ENCODE data around the gene RNF166. TPM values are rescaled to one million over a fixed set of nuclear protein-coding genes. Genes with fewer than 3 reads are reported as not detected.

Gene RNF166
- polyA plus RNA-seq, 2 donors, result 5.2 to 11.7 TPM

GRCh38 chr16:88748364-88748763 is 42.2 kb upstream of the RNF166 start:
- Histone ChIP-seq H3K27ac (ENCODE audit: low read depth in 2 of 2, low read length in 1 of 2) (no peak overlapping the region), H3K36me3 (ENCODE audit: control insufficient read depth in 2 of 2, insufficient read depth in 2 of 2, low read length in 1 of 2) (peaks cover 0 to 12% of the 10 kb centered on the region in 2 donors), H3K4me3 (ENCODE audit: low read depth in 1 of 2, low read length in 2 of 2) (no peak overlapping the region), H3K27me3 (ENCODE audit: control insufficient read depth in 1 of 2, insufficient read depth in 2 of 2, low read length in 2 of 2) (no peaks in the 10 kb centered on the region), H3K9me3 (ENCODE audit: control insufficient read depth in 2 of 2, insufficient read depth in 1 of 2, low read depth in 1 of 2, low read length in 1 of 2) (no peaks in the 10 kb centered on the region), H3K4me1 (ENCODE audit: control insufficient read depth in 2 of 2, insufficient read depth in 2 of 2, low read length in 1 of 2) (peaks cover 0 to 17% of the 10 kb centered on the region in 2 donors)
- WGBS, 2 donors, result 83 to 87% methylated on average over 12 of the region's 12 CpGs

- H3K27me3 ChIP-seq (ENCODE audit: control insufficient read depth in 1 of 2, insufficient read depth in 2 of 2, low read length in 2 of 2), result no peaks in the 10 kb centered on the region
- WGBS, 2 donors, result 81 to 89% methylated on average over 26 of the region's 26 CpGs
- peaks cover 0 to 12% of the 10 kb centered on the region in 2 donors for H3K36me3 ChIP-seq (ENCODE audit: control insufficient read depth in 2 of 2, insufficient read depth in 2 of 2, low read length in 1 of 2)
- H3K9me3 ChIP-seq (ENCODE audit: control insufficient read depth in 2 of 2, insufficient read depth in 1 of 2, low read depth in 1 of 2, low read length in 1 of 2), result no peaks in the 10 kb centered on the region
- H3K4me1 ChIP-seq (ENCODE audit: control insufficient read depth in 2 of 2, insufficient read depth in 2 of 2, low read length in 1 of 2), result peaks cover 0 to 23% of the 10 kb centered on the region in 2 donors
- H3K4me3 ChIP-seq (ENCODE audit: low read depth in 1 of 2, low read length in 2 of 2), result no peak overlapping the region
- no peak overlapping the region for H3K27ac ChIP-seq (ENCODE audit: low read depth in 2 of 2, low read length in 1 of 2)
Observed at GRCh38 chr16:88747588-88748301, 41.5 kb upstream of the RNF166 start.

GRCh38 chr16:88746506-88746905 is 40.3 kb upstream of the RNF166 start:
- Histone ChIP-seq H3K4me3 (ENCODE audit: low read depth in 1 of 2, low read length in 2 of 2) (no peak overlapping the region), H3K36me3 (ENCODE audit: control insufficient read depth in 2 of 2, insufficient read depth in 2 of 2, low read length in 1 of 2) (peaks cover 0 to 15% of the 10 kb centered on the region in 2 donors), H3K4me1 (ENCODE audit: control insufficient read depth in 2 of 2, insufficient read depth in 2 of 2, low read length in 1 of 2) (peaks cover 0 to 23% of the 10 kb centered on the region in 2 donors), H3K27ac (ENCODE audit: low read depth in 2 of 2, low read length in 1 of 2) (peak overlapping the region; percentile 33 to 68), H3K27me3 (ENCODE audit: control insufficient read depth in 1 of 2, insufficient read depth in 2 of 2, low read length in 2 of 2) (no peaks in the 10 kb centered on the region), H3K9me3 (ENCODE audit: control insufficient read depth in 2 of 2, insufficient read depth in 1 of 2, low read depth in 1 of 2, low read length in 1 of 2) (no peaks in the 10 kb centered on the region)
- 28 to 43% methylated on average over 17 of the region's 17 CpGs for whole genome bisulfite sequencing, 2 donors

- WGBS, 2 donors, result 69 to 75% methylated on average over 38 to 39 of the region's 39 CpGs
- no peaks in the 10 kb centered on the region for H3K9me3 ChIP-seq (ENCODE audit: control insufficient read depth in 2 of 2, insufficient read depth in 1 of 2, low read depth in 1 of 2, low read length in 1 of 2)
- peaks cover 0 to 24% of the 10 kb centered on the region in 2 donors for H3K4me1 ChIP-seq (ENCODE audit: control insufficient read depth in 2 of 2, insufficient read depth in 2 of 2, low read length in 1 of 2)
- peaks cover 0 to 28% of the 10 kb centered on the region in 2 donors for H3K36me3 ChIP-seq (ENCODE audit: control insufficient read depth in 2 of 2, insufficient read depth in 2 of 2, low read length in 1 of 2)
- H3K27me3 ChIP-seq (ENCODE audit: control insufficient read depth in 1 of 2, insufficient read depth in 2 of 2, low read length in 2 of 2), result no peaks in the 10 kb centered on the region
- H3K4me3 ChIP-seq (ENCODE audit: low read depth in 1 of 2, low read length in 2 of 2), result no peak overlapping the region
- no peak overlapping the region for H3K27ac ChIP-seq (ENCODE audit: low read depth in 2 of 2, low read length in 1 of 2)
Observed at GRCh38 chr16:88744577-88745521, 38.6 kb upstream of the RNF166 start.

GRCh38 chr16:88743693-88744576 is 37.7 kb upstream of the RNF166 start:
- Histone ChIP-seq H3K4me1 (ENCODE audit: control insufficient read depth in 2 of 2, insufficient read depth in 2 of 2, low read length in 1 of 2) (peaks cover under 1 to 32% of the 10 kb centered on the region in 2 donors), H3K27me3 (ENCODE audit: control insufficient read depth in 1 of 2, insufficient read depth in 2 of 2, low read length in 2 of 2) (no peaks in the 10 kb centered on the region), H3K27ac (ENCODE audit: low read depth in 2 of 2, low read length in 1 of 2) (no peak overlapping the region), H3K4me3 (ENCODE audit: low read depth in 1 of 2, low read length in 2 of 2) (no peak overlapping the region), H3K9me3 (ENCODE audit: control insufficient read depth in 2 of 2, insufficient read depth in 1 of 2, low read depth in 1 of 2, low read length in 1 of 2) (no peaks in the 10 kb centered on the region), H3K36me3 (ENCODE audit: control insufficient read depth in 2 of 2, insufficient read depth in 2 of 2, low read length in 1 of 2) (peaks cover 0 to 24% of the 10 kb centered on the region in 2 donors)
- 56 to 57% methylated on average over 31 to 32 of the region's 32 CpGs for WGBS, 2 donors

- H3K27me3 ChIP-seq (ENCODE audit: control insufficient read depth in 1 of 2, insufficient read depth in 2 of 2, low read length in 2 of 2), result no peaks in the 10 kb centered on the region
- WGBS, 2 donors, result 77 to 80% methylated on average over 16 to 19 of the region's 19 CpGs
- H3K4me3 ChIP-seq (ENCODE audit: low read depth in 1 of 2, low read length in 2 of 2), result no peak overlapping the region
- no peaks in the 10 kb centered on the region for H3K9me3 ChIP-seq (ENCODE audit: control insufficient read depth in 2 of 2, insufficient read depth in 1 of 2, low read depth in 1 of 2, low read length in 1 of 2)
- no peak overlapping the region for H3K27ac ChIP-seq (ENCODE audit: low read depth in 2 of 2, low read length in 1 of 2)
- H3K36me3 ChIP-seq (ENCODE audit: control insufficient read depth in 2 of 2, insufficient read depth in 2 of 2, low read length in 1 of 2), result peaks cover 0 to 26% of the 10 kb centered on the region in 2 donors
- H3K4me1 ChIP-seq (ENCODE audit: control insufficient read depth in 2 of 2, insufficient read depth in 2 of 2, low read length in 1 of 2), result peaks cover 2 to 32% of the 10 kb centered on the region in 2 donors
Observed at GRCh38 chr16:88742896-88743605, 36.8 kb upstream of the RNF166 start.

GRCh38 chr16:88741368-88741767 is 35.2 kb upstream of the RNF166 start:
- Histone ChIP-seq H3K4me1 (ENCODE audit: control insufficient read depth in 2 of 2, insufficient read depth in 2 of 2, low read length in 1 of 2) (peaks cover 2 to 36% of the 10 kb centered on the region in 2 donors), H3K27me3 (ENCODE audit: control insufficient read depth in 1 of 2, insufficient read depth in 2 of 2, low read length in 2 of 2) (no peaks in the 10 kb centered on the region), H3K4me3 (ENCODE audit: low read depth in 1 of 2, low read length in 2 of 2) (no peak overlapping the region), H3K27ac (ENCODE audit: low read depth in 2 of 2, low read length in 1 of 2) (no peak overlapping the region), H3K36me3 (ENCODE audit: control insufficient read depth in 2 of 2, insufficient read depth in 2 of 2, low read length in 1 of 2) (peaks cover 0 to 35% of the 10 kb centered on the region in 2 donors), H3K9me3 (ENCODE audit: control insufficient read depth in 2 of 2, insufficient read depth in 1 of 2, low read depth in 1 of 2, low read length in 1 of 2) (no peaks in the 10 kb centered on the region)
- 89 to 91% methylated on average over 15 to 17 of the region's 17 CpGs for WGBS, 2 donors

- H3K4me1 ChIP-seq (ENCODE audit: control insufficient read depth in 2 of 2, insufficient read depth in 2 of 2, low read length in 1 of 2), result peaks cover 2 to 36% of the 10 kb centered on the region in 2 donors
- peaks cover 0 to 41% of the 10 kb centered on the region in 2 donors for H3K36me3 ChIP-seq (ENCODE audit: control insufficient read depth in 2 of 2, insufficient read depth in 2 of 2, low read length in 1 of 2)
- H3K9me3 ChIP-seq (ENCODE audit: control insufficient read depth in 2 of 2, insufficient read depth in 1 of 2, low read depth in 1 of 2, low read length in 1 of 2), result no peaks in the 10 kb centered on the region
- no peak overlapping the region for H3K4me3 ChIP-seq (ENCODE audit: low read depth in 1 of 2, low read length in 2 of 2)
- WGBS, 2 donors, result 87 to 89% methylated on average over 11 to 12 of the region's 12 CpGs
- H3K27me3 ChIP-seq (ENCODE audit: control insufficient read depth in 1 of 2, insufficient read depth in 2 of 2, low read length in 2 of 2), result no peaks in the 10 kb centered on the region
- no peak overlapping the region for H3K27ac ChIP-seq (ENCODE audit: low read depth in 2 of 2, low read length in 1 of 2)
Observed at GRCh38 chr16:88740727-88741055, 34.5 kb upstream of the RNF166 start.

All from esophagus (tissue), 2 donors.